AG04450 (cell line): Measurements from ENCODE around the gene TWF2. TPM values are rescaled to one million over a fixed set of nuclear protein-coding genes. Genes with fewer than 3 reads are reported as not detected.

Experiments
- CTCF ChIA-PET: fragments of 300-600, 350-600 bp; formaldehyde crosslinking; extraction: SDS; loops from one replicate; lab custom pipeline; 2022; ENCODE audit warnings: antibody characterized with exemption, inconsistent platforms; lab: Charles Lee
- POLR2A ChIA-PET: fragments of 350-600 bp; formaldehyde crosslinking; extraction: SDS; loops from one replicate; lab custom pipeline; 2021; ENCODE audit warnings: antibody characterized with exemption, inconsistent platforms; lab: Yijun Ruan, JAX
- DNase-seq: peaks from one replicate; pipeline ENCODE4 v3.0.0-alpha.2; 2011; ENCODE audit warnings: low read depth, low spot score
- H3K27ac ChIP-seq: one replicate; pipeline ENCODE4 v1.5.1; 2012; ENCODE audit warnings: low read depth, low read length, control low read depth
- H3K27me3 ChIP-seq: one replicate; pipeline ENCODE4 v1.6.0; 2012; ENCODE audit warnings: low read length; ENCODE audit not compliant: control insufficient read depth, insufficient read depth
- H3K4me3 ChIP-seq: 2 replicates; pipeline ENCODE4 v1.5.1; 2011; ENCODE audit warnings: mild to moderate bottlenecking, low read depth, low read length, control low read depth
- H3K9me3 ChIP-seq: 2 replicates; pipeline ENCODE4 v1.5.1; 2012; ENCODE audit warnings: low read length; ENCODE audit not compliant: control insufficient read depth, insufficient read depth
- polyA plus RNA-seq: library from polyadenylated mRNA; depleted of rRNA; stranded (reverse); fragments of >200 nt; gene quantifications from 2 replicates; pipeline ENCODE4 v1.2.3, GENCODE V29; 2011
- TF ChIP-seq, protein P1 (sequence below): IDR thresholded peaks from 2 replicates; pipeline ENCODE4 v1.5.1; 2011; ENCODE audit warnings: low read depth, low read length, control low read depth, inconsistent platforms

Gene TWF2
- polyA plus RNA-seq, 1 experiment, result 96.6 TPM

DNA sequence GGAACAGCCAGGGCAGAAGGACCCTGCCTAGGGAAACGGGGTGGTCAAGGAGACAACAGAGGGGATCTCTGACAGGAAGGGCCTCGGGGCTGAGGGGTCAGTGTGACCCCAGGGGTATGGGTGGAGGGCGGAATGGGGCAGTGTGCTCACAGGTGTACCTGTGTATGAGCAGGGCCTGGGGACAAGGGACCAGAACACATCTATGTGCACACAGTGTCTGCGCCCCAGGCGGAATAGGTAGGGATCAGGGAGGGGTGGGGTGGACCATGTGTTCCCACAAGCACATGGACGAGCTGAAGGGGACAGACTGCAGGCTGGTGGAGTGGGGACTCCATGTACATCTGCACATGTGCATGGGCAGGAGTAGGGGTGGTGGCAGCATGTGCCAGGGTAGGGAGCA is 8.5 kb downstream of the TWF2 start:
- Histone ChIP-seq H3K27me3 (no peaks in the 10 kb centered on the region), H3K27ac (no peak overlapping the region), H3K4me3 (no peak overlapping the region), H3K9me3 (no peaks in the 10 kb centered on the region; the same call in 1 of the 2 replicates)
- ChIA-PET CTCF (interaction anchor here (0.9 to 3.8 kb wide), 8 partner anchors 8 to 109 kb away, joined by 3 to 34 read pairs (median 6); partner anchors contain the start of gene WDR82), POLR2A (no interaction called here)
- DNase-seq, result no peak
- TF ChIP-seq, protein P1, sequence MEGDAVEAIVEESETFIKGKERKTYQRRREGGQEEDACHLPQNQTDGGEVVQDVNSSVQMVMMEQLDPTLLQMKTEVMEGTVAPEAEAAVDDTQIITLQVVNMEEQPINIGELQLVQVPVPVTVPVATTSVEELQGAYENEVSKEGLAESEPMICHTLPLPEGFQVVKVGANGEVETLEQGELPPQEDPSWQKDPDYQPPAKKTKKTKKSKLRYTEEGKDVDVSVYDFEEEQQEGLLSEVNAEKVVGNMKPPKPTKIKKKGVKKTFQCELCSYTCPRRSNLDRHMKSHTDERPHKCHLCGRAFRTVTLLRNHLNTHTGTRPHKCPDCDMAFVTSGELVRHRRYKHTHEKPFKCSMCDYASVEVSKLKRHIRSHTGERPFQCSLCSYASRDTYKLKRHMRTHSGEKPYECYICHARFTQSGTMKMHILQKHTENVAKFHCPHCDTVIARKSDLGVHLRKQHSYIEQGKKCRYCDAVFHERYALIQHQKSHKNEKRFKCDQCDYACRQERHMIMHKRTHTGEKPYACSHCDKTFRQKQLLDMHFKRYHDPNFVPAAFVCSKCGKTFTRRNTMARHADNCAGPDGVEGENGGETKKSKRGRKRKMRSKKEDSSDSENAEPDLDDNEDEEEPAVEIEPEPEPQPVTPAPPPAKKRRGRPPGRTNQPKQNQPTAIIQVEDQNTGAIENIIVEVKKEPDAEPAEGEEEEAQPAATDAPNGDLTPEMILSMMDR, result no peak

DNA sequence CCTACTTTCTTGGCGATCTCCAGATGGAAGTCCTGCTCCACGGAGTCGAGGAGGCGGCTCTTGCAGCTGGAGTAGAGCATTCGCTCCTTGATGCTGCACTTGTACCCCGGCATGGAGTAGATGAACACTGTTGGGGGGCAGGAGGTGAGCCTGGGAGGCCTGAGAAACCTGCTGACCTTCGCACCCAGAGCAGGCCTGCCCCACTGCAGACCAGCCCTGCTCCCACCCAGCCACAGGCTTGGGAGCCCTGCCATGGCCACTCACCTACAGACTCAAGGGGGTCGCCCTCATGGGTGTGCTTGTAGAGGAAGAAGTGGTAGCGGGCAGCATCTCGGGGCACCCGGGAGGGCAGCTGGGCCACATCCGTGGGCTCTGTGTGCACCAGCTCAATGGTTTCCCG is 9.3 kb downstream of the TWF2 start:
- no peaks in the 10 kb centered on the region; the same call in 1 of the 2 replicates for H3K9me3 ChIP-seq
- H3K27me3 ChIP-seq, result no peaks in the 10 kb centered on the region
- no peak overlapping the region for H3K4me3 ChIP-seq
- CTCF ChIA-PET, result interaction anchor here (0.8 kb wide), 1 partner anchor 9 kb away, joined by 4 read pairs; no protein-coding TSS in a partner anchor
- no peak for DNase-seq
- TF ChIP-seq, protein P1, result no peak
- no peak overlapping the region for H3K27ac ChIP-seq
- POLR2A ChIA-PET, result no interaction called here

DNA sequence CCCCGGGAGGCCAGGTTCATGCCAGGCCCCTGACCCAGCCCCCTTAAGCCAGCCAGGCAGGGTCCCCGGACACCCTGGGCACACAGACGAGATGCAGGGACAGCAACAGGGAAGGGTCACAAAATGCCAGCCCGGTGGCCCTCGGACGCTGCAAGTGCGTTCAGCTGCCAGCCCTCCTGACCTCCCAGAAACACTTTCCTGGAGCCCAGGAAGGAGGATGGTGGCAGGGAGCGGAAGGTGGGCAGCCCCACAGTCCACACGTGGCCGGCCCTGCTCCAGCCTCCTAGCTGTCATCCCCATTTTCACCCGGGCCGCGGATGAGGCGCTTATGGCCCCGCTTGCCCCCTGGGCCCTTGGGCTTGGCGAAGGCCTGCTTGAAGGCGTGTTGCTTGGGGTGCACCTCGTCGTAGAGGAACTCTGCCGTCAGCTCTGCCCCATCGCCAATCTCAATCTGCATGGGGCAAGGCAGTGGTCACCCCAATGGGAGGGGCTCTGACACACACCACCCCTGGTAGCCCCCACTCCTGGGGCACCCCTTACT is 10.1 kb downstream of the TWF2 start:
- H3K4me3 ChIP-seq, result no peak overlapping the region
- POLR2A ChIA-PET, result no interaction called here
- no peaks in the 10 kb centered on the region for H3K27me3 ChIP-seq
- DNase-seq, result no peak
- CTCF ChIA-PET, result interaction anchor here (0.7 kb wide), 1 partner anchor 9 kb away, joined by 5 read pairs; no protein-coding TSS in a partner anchor
- no peak overlapping the region for H3K27ac ChIP-seq
- TF ChIP-seq, protein P1, result no peak
- H3K9me3 ChIP-seq, result no peaks in the 10 kb centered on the region; the same call in 1 of the 2 replicates

DNA sequence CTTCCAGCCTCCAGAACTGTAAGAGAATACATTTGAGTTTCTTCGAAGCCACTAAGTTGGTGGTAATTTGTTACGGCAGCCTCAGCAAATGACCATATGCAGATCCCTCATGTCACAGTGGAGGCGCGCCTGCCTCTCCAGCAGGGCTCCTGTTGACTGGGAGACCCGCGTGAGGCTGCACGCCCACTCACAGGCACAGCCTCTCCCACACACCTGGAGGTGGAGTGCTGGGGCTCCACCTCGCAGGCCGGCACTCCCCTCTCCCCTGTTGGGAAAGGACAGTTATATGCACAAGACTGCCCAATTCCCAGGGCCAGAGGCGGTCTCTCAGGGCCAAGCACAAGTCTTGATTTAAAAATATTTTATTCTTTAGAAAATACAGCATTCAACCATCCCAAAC is 10.7 kb downstream of the TWF2 start:
- ChIA-PET POLR2A (no interaction called here), CTCF (no interaction called here)
- no peaks in the 10 kb centered on the region for H3K27me3 ChIP-seq
- TF ChIP-seq, protein P1, result no peak
- no peak overlapping the region for H3K27ac ChIP-seq
- H3K4me3 ChIP-seq, result no peak overlapping the region
- DNase-seq, result no peak
- no peaks in the 10 kb centered on the region; the same call in 1 of the 2 replicates for H3K9me3 ChIP-seq

DNA sequence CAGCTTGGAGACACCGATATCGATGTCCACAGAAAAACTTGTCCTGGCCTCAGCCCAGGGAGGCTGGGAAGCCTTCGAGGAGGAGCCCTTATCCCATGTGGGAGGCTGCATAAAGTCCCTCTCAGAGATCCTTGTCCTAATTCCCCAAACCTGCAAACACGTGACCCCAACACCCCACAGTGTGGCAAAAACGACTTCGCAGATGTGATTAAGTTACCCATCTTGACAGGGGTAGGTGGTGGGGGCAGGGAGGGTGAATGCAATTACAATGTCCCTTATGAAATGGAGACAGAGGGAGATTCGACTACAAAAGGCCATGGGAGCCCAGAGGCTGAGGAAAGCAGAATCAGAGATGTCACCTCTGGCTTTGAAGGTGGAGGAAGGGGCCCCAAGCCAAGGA is 11.2 kb downstream of the TWF2 start:
- POLR2A ChIA-PET, result interaction anchor here (1.1 kb wide), 1 partner anchor 51 kb away, joined by 3 read pairs; the partner anchor contains the start of gene WDR82
- no peak for DNase-seq
- CTCF ChIA-PET, result interaction anchor here (1.2 to 1.8 kb wide), 3 partner anchors 10 to 111 kb away, joined by 3 to 12 read pairs (median 4); no protein-coding TSS in a partner anchor

More for the DNA sequence above, 11.2 kb downstream of the TWF2 start:
- Histone ChIP-seq H3K9me3 (no peaks in the 10 kb centered on the region; the same call in 1 of the 2 replicates), H3K27ac (no peak overlapping the region), H3K4me3 (no peak overlapping the region), H3K27me3 (no peaks in the 10 kb centered on the region)
- TF ChIP-seq, protein P1, result no peak
